Measurements from ENCODE around the gene FOXN1.

DNA sequence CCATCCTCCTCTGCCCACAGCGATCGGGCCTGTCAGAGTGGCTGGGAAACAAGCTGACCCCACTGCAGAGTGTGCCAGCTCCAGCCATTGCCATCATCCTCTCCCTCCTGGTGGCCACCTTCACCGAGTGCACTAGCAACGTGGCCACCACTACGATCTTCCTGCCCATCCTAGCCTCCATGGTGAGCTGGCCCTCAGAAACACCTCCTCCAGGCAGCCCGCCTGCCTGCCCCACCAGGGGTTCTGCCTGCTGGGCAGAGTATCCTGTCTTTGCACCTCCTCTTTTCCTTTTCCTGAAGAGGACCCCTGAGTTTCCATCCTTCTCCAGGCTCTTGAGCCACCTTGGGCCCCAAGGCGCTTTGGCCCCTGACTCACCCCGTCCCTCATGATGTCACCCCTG, 10.5 kb upstream of the FOXN1 start:
- TF ChIP-seq, protein P1, sequence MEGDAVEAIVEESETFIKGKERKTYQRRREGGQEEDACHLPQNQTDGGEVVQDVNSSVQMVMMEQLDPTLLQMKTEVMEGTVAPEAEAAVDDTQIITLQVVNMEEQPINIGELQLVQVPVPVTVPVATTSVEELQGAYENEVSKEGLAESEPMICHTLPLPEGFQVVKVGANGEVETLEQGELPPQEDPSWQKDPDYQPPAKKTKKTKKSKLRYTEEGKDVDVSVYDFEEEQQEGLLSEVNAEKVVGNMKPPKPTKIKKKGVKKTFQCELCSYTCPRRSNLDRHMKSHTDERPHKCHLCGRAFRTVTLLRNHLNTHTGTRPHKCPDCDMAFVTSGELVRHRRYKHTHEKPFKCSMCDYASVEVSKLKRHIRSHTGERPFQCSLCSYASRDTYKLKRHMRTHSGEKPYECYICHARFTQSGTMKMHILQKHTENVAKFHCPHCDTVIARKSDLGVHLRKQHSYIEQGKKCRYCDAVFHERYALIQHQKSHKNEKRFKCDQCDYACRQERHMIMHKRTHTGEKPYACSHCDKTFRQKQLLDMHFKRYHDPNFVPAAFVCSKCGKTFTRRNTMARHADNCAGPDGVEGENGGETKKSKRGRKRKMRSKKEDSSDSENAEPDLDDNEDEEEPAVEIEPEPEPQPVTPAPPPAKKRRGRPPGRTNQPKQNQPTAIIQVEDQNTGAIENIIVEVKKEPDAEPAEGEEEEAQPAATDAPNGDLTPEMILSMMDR (conservative IDR thresholded peaks at IDR 0.05): no peak
- no peak for TF ChIP-seq ZFX (IDR thresholded peaks at IDR 0.05)

Data from C4-2B (cell line).